ENCODE data around the gene AQP2. TPM values are rescaled to one million over a fixed set of nuclear protein-coding genes. Genes with fewer than 3 reads are reported as not detected.

AQP2 gene
- total and polyA plus RNA-seq, 7 donors = not detected

GRCh38 chr12:49910331-49911212 lies 40.0 kb upstream of the AQP2 start:
- Histone ChIP-seq H3K27ac (no peak overlapping the region), H3K9me3 (no peaks in the 10 kb centered on the region), H3K4me1 (peaks cover 0 to 4% (median 0%) of the 10 kb centered on the region in 4 donors), H3K27me3 (no peaks in the 10 kb centered on the region), H3K4me3 (no peak overlapping the region), H3K36me3 (no peaks in the 10 kb centered on the region)
- intact Hi-C loops (cut with DNase I) = no loop called here
- no peak for TF ChIP-seq EP300 (IDR thresholded peaks at IDR 0.05)
- TF ChIP-seq POLR2A (IDR thresholded peaks at IDR 0.05) = no peak
- TF ChIP-seq CTCF (IDR thresholded peaks at IDR 0.05) = no peak
- no peak for TF ChIP-seq POLR2AphosphoS5 (IDR thresholded peaks at IDR 0.05)
- WGBS, 2 donors = 88 to 94% methylated on average over 15 of the region's 15 CpGs
- DNase-seq = no peak

- Histone ChIP-seq H3K4me1 (peaks cover 0 to under 1% (median 0%) of the 10 kb centered on the region in 4 donors), H3K36me3 (no peaks in the 10 kb centered on the region), H3K9me3 (no peaks in the 10 kb centered on the region), H3K27me3 (no peaks in the 10 kb centered on the region), H3K4me3 (no peak overlapping the region), H3K27ac (no peak overlapping the region)
- no peak for TF ChIP-seq POLR2A (IDR thresholded peaks at IDR 0.05)
- no peak for TF ChIP-seq CTCF (IDR thresholded peaks at IDR 0.05)
- no peak for TF ChIP-seq POLR2AphosphoS5 (IDR thresholded peaks at IDR 0.05)
- no peak for TF ChIP-seq EP300 (IDR thresholded peaks at IDR 0.05)
- 92 to 97% methylated on average over 2 of the region's 2 CpGs for WGBS, 2 donors
- DNase-seq = no peak
- intact Hi-C loops (cut with DNase I) = no loop called here
Measured at GRCh38 chr12:49911213-49911605, 39.3 kb upstream of the AQP2 start.

GRCh38 chr12:49912345-49913255 lies 37.9 kb upstream of the AQP2 start:
- TF ChIP-seq POLR2A (IDR thresholded peaks at IDR 0.05) (no peak), EP300 (IDR thresholded peaks at IDR 0.05) (no peak)
- H3K4me3 ChIP-seq = no peak overlapping the region
- H3K36me3 ChIP-seq = no peaks in the 10 kb centered on the region
- WGBS, 2 donors = 82 to 83% methylated on average over 16 of the region's 16 CpGs
- no peaks in the 10 kb centered on the region for H3K4me1 ChIP-seq
- H3K27me3 ChIP-seq = peaks cover 0 to 2% (median 0%) of the 10 kb centered on the region in 3 donors
- no peak for DNase-seq
- intact Hi-C loops (cut with DNase I) = no loop called here
- H3K9me3 ChIP-seq = no peaks in the 10 kb centered on the region
- no peak overlapping the region for H3K27ac ChIP-seq

GRCh38 chr12:49916129-49916919 lies 34.2 kb upstream of the AQP2 start:
- H3K9me3 ChIP-seq = no peaks in the 10 kb centered on the region
- 80 to 87% methylated on average over 8 of the region's 8 CpGs for WGBS, 2 donors
- H3K27me3 ChIP-seq = peaks cover 0 to 5% (median 0%) of the 10 kb centered on the region in 3 donors
- no peak overlapping the region for H3K27ac ChIP-seq
- TF ChIP-seq EP300 (IDR thresholded peaks at IDR 0.05) (no peak), CTCF (IDR thresholded peaks at IDR 0.05) (no peak)
- DNase-seq = no peak
- H3K4me1 ChIP-seq = no peaks in the 10 kb centered on the region
- intact Hi-C loops (cut with DNase I) = no loop called here
- no peaks in the 10 kb centered on the region for H3K36me3 ChIP-seq
- no peak overlapping the region for H3K4me3 ChIP-seq
